DMS53 treated with DMSO at 0.1 percent for 48 hours (cell line): ENCODE data around the gene PCNP.
"Not testable (repeated sequence)": the region's sequence is repeated elsewhere in the genome, so short reads cannot be mapped to it uniquely, and the experiment has no call there.

Experiments used
- DNase-seq: peaks from one replicate; lab custom pipeline; 2025; ENCODE audit not compliant: unreplicated experiment; lab: John Stamatoyannopoulos, UW

PCNP gene

DNA sequence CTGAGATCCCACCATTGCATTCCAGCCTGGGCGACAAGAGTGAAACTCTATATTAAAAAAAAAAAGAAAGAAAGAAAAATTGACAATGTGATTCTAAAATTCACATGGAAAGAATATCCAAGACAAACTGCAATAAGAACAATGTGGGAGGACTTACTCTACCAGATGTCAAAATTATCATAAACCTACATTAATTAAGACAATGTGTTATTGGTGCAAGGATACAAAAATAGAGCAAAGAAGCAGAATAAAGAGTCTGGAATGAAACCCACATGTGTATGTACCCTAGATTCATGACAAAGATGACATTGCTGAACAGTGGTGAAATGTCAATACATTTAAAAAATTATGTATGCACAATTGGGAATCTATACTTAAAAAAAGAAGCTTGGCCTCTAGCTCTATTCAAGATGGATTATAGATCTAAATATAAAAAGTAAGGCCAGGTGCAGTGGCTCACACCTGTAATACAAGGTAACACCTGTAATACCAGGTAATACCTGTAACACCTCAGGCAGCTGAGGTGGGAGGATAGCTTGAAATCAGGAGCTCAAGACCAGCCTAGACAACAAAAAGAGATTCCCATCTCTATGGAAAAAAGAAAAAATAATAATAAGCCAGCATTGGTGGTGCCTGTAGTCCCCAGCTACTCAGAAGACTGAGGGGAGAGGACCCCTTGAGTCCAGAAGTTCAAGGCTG is 57.3 kb downstream of the PCNP start:
- DNase-seq, result no peak

DNA sequence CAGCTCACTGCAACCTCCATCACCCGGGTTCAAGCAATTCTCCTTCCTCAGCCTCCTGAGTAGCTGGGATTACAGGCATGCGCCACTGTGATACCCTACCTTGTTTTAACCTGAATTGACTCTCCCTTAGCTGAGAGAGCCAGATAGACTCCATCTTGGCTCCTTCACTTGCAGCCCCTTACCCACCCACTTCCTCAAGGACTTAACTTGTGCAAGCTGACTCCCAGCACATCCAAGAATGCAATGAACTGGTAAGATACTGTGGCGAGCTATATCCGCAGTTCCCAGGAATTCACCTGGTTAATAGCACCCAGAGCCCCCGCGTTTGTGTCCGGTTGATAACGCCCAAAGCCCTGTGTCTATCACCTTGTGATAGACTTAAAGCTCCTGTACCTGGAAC is 58.0 kb downstream of the PCNP start:
- DNase-seq, result not testable (repeated sequence)

DNA sequence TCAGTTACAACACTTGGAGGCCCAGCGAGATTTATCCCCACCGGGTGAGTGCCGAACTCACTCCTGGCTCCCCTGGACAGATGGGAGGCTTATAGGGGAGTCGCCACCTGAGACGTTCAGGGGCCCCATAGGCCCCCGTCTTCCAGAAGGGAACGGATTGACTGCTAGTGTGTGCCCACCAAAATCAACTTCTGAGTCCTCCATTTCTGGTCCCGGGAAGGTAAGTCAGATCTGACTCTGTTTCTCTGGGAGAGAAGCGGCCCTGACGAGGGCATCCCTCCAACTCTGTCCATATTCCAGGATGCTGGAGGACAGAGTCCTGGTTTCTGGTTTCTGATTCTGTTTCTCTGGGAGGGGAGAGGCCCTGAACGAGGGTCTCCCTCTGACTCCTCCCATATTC is 58.6 kb downstream of the PCNP start:
- DNase-seq, result no peak

DNA sequence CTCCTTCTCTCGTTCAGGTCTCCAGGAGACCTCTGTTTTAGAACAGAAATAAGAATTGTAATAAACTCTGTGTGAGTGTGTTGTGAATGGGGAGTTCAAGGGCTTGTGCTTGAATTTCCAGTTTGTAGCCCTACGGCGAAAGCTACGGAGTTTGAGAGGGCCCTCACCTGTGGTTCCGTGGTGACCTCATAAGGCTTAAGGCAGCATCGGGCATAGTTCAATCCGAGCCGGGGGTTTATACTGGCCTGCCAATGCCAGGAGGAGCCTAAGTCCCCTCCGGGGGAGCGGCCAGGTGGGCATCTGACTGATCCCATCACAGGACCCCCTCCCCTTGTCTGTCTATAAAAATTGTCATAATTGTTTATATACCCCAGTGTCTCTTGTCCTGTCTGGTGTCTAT is 59.2 kb downstream of the PCNP start:
- DNase-seq, result no peak

DNA sequence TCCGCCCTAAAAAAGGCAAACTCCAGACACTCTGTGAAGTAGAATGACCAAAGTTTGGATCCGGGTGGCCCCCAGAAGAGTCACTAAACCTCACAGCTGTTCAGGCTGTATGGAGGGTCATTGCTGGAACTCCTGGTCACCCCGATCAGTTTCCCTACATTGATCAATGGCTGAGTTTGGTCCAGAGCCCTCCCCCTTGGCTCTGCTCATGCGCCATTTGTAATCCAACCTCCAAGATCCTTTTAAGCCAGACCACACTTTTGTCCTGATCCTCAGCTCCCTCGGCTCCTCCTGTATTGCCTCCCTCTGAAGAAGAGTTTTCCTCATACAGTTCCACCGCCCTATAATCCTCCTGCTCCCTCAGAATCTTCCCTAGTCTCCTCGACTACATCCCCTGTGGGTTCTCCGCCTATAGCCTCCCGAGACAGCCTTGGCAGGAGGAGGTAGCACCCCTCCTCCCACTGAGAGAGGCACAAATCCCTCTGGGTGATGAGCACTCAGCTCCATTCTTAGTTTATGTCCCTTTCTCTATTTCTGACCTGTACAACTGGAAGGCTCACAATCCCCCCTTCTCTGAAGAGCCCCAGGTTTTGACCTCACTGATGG is 60.7 kb downstream of the PCNP start:
- no peak for DNase-seq

DNA sequence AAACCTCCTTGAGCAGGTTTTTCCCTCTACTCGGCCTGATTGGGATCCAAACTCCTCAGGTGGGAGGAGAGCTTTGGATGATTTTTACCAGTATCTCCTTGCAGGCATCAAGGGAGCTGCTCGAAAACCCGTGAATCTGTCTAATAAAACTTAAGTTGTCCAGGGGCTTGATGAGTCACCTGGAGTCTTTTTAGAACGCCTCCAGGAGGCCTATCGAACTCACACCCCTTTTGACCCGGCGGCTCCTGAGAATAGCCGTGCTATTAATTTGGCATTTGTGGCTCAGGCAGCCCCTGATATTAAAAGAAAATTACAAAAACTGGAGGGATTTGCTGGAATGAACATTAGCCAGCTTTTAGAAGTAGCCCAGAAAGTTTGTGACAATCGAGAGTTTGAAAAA is 61.4 kb downstream of the PCNP start:
- no peak for DNase-seq

- DNase-seq, result peak; percentile 14
These were observed 62.2 kb downstream of the PCNP start for GRCh38 chr3:101635954-101636798.

DNA sequence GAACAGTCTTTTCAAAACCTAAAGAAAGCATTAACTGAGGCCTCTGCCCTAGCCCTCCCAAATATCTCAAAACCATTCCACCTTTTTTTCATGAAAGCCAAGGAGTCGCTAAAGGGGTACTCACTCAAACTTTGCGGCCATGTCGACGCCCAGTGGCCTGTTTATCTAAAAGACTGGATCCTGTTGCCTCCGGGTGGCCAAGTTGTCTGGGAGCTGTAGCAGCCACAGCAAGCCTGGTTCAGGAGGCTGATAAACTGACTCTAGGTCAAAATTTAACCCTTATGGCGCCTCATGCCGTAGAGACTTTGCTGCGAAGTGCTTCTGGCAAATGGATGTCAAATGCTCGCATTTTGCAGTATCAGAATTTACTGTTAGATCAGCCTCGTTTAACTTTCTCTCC is 63.5 kb downstream of the PCNP start:
- DNase-seq, result no peak

DNA sequence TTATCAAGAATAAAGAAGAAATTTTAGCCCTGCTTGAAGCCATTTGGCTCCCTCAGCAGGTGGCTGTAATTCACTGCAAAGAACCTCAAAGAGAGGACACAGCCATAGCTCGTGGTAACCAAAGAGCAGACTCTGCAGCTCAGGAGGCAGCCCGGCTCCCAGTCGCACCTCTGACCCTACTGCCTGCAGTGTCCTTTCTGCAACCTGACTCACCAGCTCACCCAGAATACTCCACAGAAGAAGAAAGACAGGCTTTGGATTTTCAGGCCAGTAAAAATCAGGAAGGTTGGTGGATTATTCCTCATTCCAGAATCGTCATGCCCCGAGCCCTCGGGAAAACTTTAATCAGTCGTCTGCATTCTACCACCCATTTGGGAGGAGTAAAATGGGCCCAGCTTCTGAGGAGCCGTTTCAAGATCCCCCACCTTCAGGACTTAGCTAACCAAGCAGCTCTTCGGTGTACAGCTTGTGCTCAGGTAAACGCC is 64.3 kb downstream of the PCNP start:
- DNase-seq, result no peak

- DNase-seq, result no peak
These were observed 65.4 kb downstream of the PCNP start for GRCh38 chr3:101639280-101639963.

DNA sequence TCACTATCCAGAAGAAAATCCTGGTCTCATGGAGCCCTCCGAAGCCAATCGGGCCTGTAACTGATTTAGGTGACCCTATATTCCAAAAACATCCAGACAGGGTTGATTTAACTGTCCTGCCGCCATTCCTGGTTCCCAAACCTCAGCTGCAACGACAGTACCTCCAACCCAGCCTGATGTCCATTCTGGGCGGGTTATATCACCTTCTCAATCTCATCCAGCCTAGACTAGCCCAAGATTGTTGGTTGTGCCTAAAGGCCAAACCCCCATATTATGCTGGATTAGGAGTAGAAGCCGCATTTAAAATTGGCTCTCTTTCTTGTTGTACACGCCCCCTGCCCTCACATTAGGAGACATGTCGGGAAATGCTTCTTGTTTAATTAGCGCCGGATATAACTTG is 66.3 kb downstream of the PCNP start:
- no peak for DNase-seq

DNA sequence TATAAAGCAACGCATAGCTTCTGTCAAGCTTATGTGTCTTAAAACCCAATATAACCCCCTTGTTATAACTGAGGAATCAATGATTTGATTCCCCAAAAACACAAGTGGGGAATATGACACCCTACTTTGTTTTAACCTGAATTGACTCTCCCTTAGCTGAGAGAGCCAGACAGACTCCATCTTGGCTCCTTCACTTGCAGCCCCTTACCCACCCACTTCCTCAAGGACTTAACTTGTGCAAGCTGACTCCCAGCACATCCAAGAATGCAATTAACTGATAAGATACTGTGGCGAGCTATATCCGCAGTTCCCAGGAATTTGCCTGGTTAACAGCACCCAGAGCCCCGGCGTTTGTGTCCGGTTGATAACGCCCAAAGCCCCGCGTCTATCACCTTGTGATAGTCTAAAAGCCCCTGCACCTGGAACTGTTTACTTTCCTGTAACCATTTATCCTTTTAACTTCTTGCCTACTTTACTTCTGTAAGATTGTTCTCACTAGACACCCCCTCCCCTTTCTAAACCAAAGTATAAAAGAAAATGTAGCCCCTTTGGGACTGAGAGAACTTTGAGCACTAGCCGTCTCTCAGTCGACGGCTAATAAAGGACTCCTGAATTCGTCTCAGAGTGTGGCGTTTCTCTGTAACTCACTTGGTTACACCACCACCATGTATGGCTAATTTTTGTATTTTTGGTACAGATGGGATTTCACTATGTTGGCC is 67.6 kb downstream of the PCNP start:
- not testable (repeated sequence) for DNase-seq

GRCh38 chr3:101642441-101642840 is 68.5 kb downstream of the PCNP start:
- no peak for DNase-seq

- no peak for DNase-seq
These were observed 69.2 kb downstream of the PCNP start for GRCh38 chr3:101643009-101643844.
